Sigmoid colon (tissue), 7 donors: ENCODE data around the gene C1orf232. TPM values are rescaled to one million over a fixed set of nuclear protein-coding genes. Genes with fewer than 3 reads are reported as not detected.

ENCODE experiments used
- DNase-seq: peaks from one replicate; pipeline ENCODE4 v3.0.0-alpha.2; 2019
- H3K27ac ChIP-seq, 4 donors: fragments of 200-600 bp; sonication (generic); one replicate each; pipeline ENCODE4 v1.5.1; 2016 to 2019; ENCODE audit warnings: mild to moderate bottlenecking in 1 of 4
- H3K27me3 ChIP-seq, 3 donors: fragments of 200-600 bp; sonication (generic); one replicate each; pipeline ENCODE4 v1.5.1; 2019; ENCODE audit warnings: mild to moderate bottlenecking in 1 of 3
- H3K36me3 ChIP-seq, 4 donors: fragments of 200-600 bp; sonication (generic); one replicate each; pipeline ENCODE4 v1.5.1; 2016 to 2019
- H3K4me1 ChIP-seq, 4 donors: fragments of 200-600 bp; sonication (generic); one replicate each; pipeline ENCODE4 v1.5.1; 2017 to 2019
- H3K4me3 ChIP-seq, 4 donors: fragments of 200-600 bp; sonication (generic); one replicate each; pipeline ENCODE4 v1.5.1; 2017 to 2019; ENCODE audit warnings: mild to moderate bottlenecking in 2 of 4, moderate library complexity in 1 of 4
- H3K9me3 ChIP-seq, 4 donors: fragments of 200-600 bp in 3 of 4; sonication (generic) in 3 of 4; one replicate each; pipeline versions ENCODE4 v1.5.1 to v1.6.1; 2013 to 2019
- CTCF ChIP-seq, 4 experiments: fragments of 450-650 bp in 3 of 4; fragments of 200-600 bp in 1 of 4; IDR thresholded peaks; one replicate each; pipeline ENCODE4 v1.5.1; 2016 to 2019; ENCODE audit warnings: antibody characterized with exemption in 4 of 4, mild to moderate bottlenecking in 3 of 4, moderate library complexity in 2 of 4
- EP300 ChIP-seq, 4 donors: sonication (generic); formaldehyde crosslinking; IDR thresholded peaks; one replicate each; pipeline ENCODE4 v1.6.1; 2017; ENCODE audit warnings: antibody characterized with exemption in 4 of 4
- POLR2A ChIP-seq, 2 donors: fragments of 450-650 bp; IDR thresholded peaks; one replicate each; pipeline ENCODE4 v1.6.1; 2016; ENCODE audit warnings: antibody characterized with exemption in 2 of 2, mild to moderate bottlenecking in 2 of 2, moderate library complexity in 2 of 2
- POLR2AphosphoS5 ChIP-seq, 4 donors: sonication (generic); formaldehyde crosslinking; IDR thresholded peaks; one replicate each; pipeline ENCODE4 v1.6.1; 2017; ENCODE audit warnings: antibody characterized with exemption in 4 of 4
- WGBS, 2 donors: extraction: QIAGEN DNeasy Blood & Tissue Kit; methylation state at CpG; one replicate each; pipeline ENCODE4 v1.1.7; 2013; 5-methylcytosine and 5-hydroxymethylcytosine counted together
- intact Hi-C: fragments of 100-400 bp; cut with DNase I; formaldehyde crosslinking; loops from one replicate; pipeline ENCODE4 v1.15.1; 2023
- polyA plus RNA-seq, 3 donors: library from polyadenylated mRNA; stranded (reverse); fragments of 200-250 nt; gene quantifications; one replicate each; pipeline ENCODE4 v1.2.3, GENCODE V29; 2013
- total RNA-seq, 4 donors: library from RNA; depleted of rRNA; stranded (reverse); fragments of >200 nt; gene quantifications; one replicate each; pipeline ENCODE4 v1.1.0, GENCODE V29; 2016
- donor health status: healthy with polysubstance abuse.
- donor health status: Bipolar disorder and iron deficiency.
- donor health status: healthy.

Gene C1orf232
- total and polyA plus RNA-seq, 7 donors = not detected

- H3K4me1 ChIP-seq = peaks cover 0 to 21% (median 14%) of the 10 kb centered on the region in 4 donors
- peaks cover 0 to 10% (median 0%) of the 10 kb centered on the region in 4 donors for H3K36me3 ChIP-seq
- TF ChIP-seq POLR2AphosphoS5 (IDR thresholded peaks at IDR 0.05) (peak; percentile 64 to 82 (median 72)), POLR2A (IDR thresholded peaks at IDR 0.05) (no peak), CTCF (IDR thresholded peaks at IDR 0.05) (peak; percentile 88 to 91 (median 90)), EP300 (IDR thresholded peaks at IDR 0.05) (no peak)
- H3K4me3 ChIP-seq = peak within 1 kb of the TSS; percentile 84 to 93 (median 86)
- H3K27ac ChIP-seq = peak within 1 kb of the TSS; percentile 78 to 85 (median 82)
- no peaks in the 10 kb centered on the region for H3K27me3 ChIP-seq
- 1% methylated on average over 76 of the region's 76 CpGs for WGBS, 2 donors
- H3K9me3 ChIP-seq = no peaks in the 10 kb centered on the region
- intact Hi-C loops = loop anchor here (2.0 to 10.0 kb wide), 4 partner anchors 59 to 155 kb away; partner anchors contain the start of gene PDIK1L
- DNase-seq = peak; percentile 97
These were observed 1.1 kb upstream of the C1orf232 start, which contains the start of gene ZNF593 for GRCh38 chr1:26169669-26170471. Gene ZNF593, plus strand, starts transcription at chr1:26169908. Its CDS starts 76 bp downstream, at chr1:26169984.

DNA sequence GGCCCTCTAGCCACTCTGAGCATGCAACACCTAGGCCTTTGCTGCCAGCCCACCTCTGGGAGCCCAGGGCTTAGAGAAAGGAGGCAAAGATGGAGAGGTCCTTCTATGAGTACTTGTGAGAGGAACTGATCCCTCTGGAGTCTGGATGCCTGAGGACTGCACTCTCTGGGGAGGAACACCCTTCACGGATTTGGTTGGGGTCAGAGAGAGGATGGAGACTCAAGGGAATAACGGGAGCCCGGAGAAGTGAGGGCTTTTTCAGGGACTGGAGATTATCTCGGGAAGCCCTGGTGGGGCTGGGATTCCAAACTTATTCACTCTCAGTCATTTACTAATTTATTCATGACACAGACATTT, 413 bp upstream of the C1orf232 start:
- H3K27me3 ChIP-seq = no peaks in the 10 kb centered on the region
- intact Hi-C loops = loop anchor here (2.0 to 10.0 kb wide), 4 partner anchors 58 to 156 kb away; partner anchors contain the start of gene PDIK1L
- peak overlapping the region; percentile 78 to 85 (median 82) for H3K27ac ChIP-seq
- peak overlapping the region in 3 of 4 donors; percentile 84 to 93 (median 86) for H3K4me3 ChIP-seq
- WGBS, 2 donors = 55 to 74% methylated on average over 4 of the region's 4 CpGs
- H3K9me3 ChIP-seq = no peaks in the 10 kb centered on the region
- H3K36me3 ChIP-seq = peaks cover 0 to 10% (median 0%) of the 10 kb centered on the region in 4 donors
- peaks cover 0 to 24% (median 18%) of the 10 kb centered on the region in 4 donors for H3K4me1 ChIP-seq
- DNase-seq = no peak
- TF ChIP-seq EP300 (IDR thresholded peaks at IDR 0.05) (no peak), POLR2A (IDR thresholded peaks at IDR 0.05) (no peak), POLR2AphosphoS5 (IDR thresholded peaks at IDR 0.05) (no peak), CTCF (IDR thresholded peaks at IDR 0.05) (no peak)

DNA sequence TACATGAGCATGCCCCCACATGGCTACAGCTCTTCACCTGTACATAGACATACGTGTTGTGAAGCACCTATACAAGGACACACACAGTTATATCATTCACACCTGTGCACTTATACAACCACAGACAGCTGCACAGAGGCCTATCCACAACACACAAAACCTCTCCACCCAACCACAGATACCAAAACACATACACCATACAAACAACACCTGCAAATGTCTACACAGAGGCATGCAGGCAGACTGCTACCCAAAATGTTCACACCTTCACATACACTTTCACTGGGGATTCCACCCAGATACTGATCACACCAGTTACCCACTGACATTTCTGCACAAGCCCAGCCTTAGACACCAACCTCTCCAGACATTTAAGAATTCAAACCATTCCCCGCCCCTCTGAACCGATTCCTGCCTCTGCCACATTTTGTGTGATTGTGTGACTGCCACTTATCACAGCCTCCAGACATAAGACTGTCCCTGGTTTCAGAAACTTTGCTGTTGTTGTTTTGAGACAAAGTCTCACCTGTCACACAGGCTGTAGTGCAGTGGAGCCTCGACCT, 2.0 kb downstream of the C1orf232 start:
- intact Hi-C loops = loop anchor here (5.0 to 10.0 kb wide), 2 partner anchors 111 to 158 kb away; no protein-coding TSS in a partner anchor
- Histone ChIP-seq H3K9me3 (no peaks in the 10 kb centered on the region), H3K36me3 (peaks cover 0 to 9% (median 0%) of the 10 kb centered on the region in 4 donors), H3K27me3 (no peaks in the 10 kb centered on the region), H3K4me3 (no peak overlapping the region), H3K4me1 (peaks cover 0 to 31% (median 28%) of the 10 kb centered on the region in 4 donors), H3K27ac (no peak overlapping the region)
- TF ChIP-seq EP300 (IDR thresholded peaks at IDR 0.05) = no peak
- TF ChIP-seq POLR2A (IDR thresholded peaks at IDR 0.05) = no peak
- TF ChIP-seq CTCF (IDR thresholded peaks at IDR 0.05) = no peak
- TF ChIP-seq POLR2AphosphoS5 (IDR thresholded peaks at IDR 0.05) = no peak
- 77 to 83% methylated on average over 4 of the region's 4 CpGs for WGBS, 2 donors
- DNase-seq = no peak

DNA sequence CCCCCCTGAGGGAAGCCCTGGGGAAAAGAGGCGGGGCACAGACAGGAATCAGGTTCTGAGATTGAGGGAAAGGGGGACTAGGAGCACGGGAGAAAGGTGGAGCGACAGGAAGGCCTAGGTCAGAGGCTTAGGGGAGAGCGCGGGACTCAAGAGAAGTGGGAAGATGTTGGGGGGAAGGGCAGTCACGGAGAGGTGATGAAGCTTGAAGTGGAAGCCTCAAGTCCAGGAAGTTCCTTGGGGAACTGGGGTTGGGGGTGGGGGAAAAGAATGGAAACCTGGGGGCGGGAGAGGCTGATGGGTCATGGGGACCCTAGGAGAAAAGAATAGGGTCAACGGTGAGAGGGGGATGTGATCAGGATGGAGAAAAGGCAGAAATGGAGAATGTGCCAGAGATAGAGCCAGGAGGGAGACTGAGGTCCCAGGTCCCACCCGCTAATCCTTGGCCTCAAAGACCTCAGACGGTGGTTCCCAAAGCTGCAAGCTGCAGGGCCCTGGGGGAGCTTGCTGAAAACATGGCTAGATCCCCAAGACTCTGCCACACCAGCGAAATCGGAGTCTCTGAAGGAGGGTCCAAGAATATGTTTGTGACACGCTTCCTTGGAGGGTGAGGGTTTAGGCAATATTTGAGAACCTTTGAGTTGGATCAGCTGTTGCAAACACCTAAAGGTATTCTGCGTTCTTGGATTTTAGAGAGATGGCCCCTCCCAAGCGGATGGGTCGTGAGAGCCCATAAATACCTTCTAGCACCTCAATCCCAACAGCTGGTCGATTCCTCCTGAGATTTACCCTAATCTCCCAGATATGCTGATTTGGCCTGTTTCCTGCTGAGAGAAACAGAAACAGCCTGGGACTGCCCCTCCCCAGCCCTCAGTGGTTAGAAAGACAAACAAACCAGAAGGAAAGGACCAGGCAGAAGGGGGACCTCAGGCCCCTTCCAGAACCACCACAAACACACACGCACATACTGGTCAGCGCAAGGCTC, 3.6 kb downstream of the C1orf232 start:
- DNase-seq = no peak
- H3K36me3 ChIP-seq = no peaks in the 10 kb centered on the region
- intact Hi-C loops = loop anchor here (1.0 to 10.0 kb wide), 4 partner anchors 60 to 160 kb away; no protein-coding TSS in a partner anchor
- no peaks in the 10 kb centered on the region for H3K9me3 ChIP-seq
- H3K27me3 ChIP-seq = no peaks in the 10 kb centered on the region
- H3K4me1 ChIP-seq = peaks cover 0 to 28% (median 25%) of the 10 kb centered on the region in 4 donors
- no peak overlapping the region for H3K4me3 ChIP-seq
- TF ChIP-seq CTCF (IDR thresholded peaks at IDR 0.05) (no peak), POLR2A (IDR thresholded peaks at IDR 0.05) (no peak), EP300 (IDR thresholded peaks at IDR 0.05) (no peak), POLR2AphosphoS5 (IDR thresholded peaks at IDR 0.05) (no peak)
- WGBS, 2 donors = 66 to 71% methylated on average over 19 of the region's 19 CpGs
- peak overlapping the region; percentile 33 to 68 (median 52) for H3K27ac ChIP-seq
